ENCODE measurements around the gene GABRB1. TPM values are rescaled to one million over a fixed set of nuclear protein-coding genes. Genes with fewer than 3 reads are reported as not detected.

GABRB1 gene
- polyA plus RNA-seq, 3 donors = not detected

- Histone ChIP-seq H3K4me3 (replicated peaks in 1 of 3; ENCODE audit: low read depth in 2 of 3, low read length in 3 of 3) (peak overlapping the region in 1 of 3 experiments; percentile 7), H3K9me3 (replicated peaks in 1 of 2; ENCODE audit: control insufficient read depth in 1 of 2, insufficient read depth in 1 of 2, low read length in 2 of 2) (no peaks in the 10 kb centered on the region), H2AFZ (ENCODE audit: insufficient read depth, low read depth, low read length, poor library complexity, severe bottlenecking) (peak overlapping the region; percentile 48), H3K27me3 (ENCODE audit: control insufficient read depth in 2 of 2, insufficient read depth in 2 of 2, low read length in 2 of 2) (no peaks in the 10 kb centered on the region), H3K79me2 (ENCODE audit: insufficient read depth, low read length) (no peaks in the 10 kb centered on the region), H3K36me3 (replicated peaks in 1 of 2; ENCODE audit: control insufficient read depth in 1 of 2, insufficient read depth in 2 of 2, low read length in 2 of 2) (no peaks in the 10 kb centered on the region), H4K20me1 (ENCODE audit: insufficient read depth, low read length) (no peaks in the 10 kb centered on the region), H3K4me1 (ENCODE audit: control insufficient read depth in 1 of 2, insufficient read depth in 2 of 2, low read length in 2 of 2) (peaks cover 12 to 30% of the 10 kb centered on the region in 2 donors), H3K4me2 (replicated peaks; ENCODE audit: extremely low read depth, low read length, poor library complexity, severe bottlenecking) (peak overlapping the region; percentile 24), H3K9ac (ENCODE audit: insufficient read depth, low read length, poor library complexity, severe bottlenecking) (no peak overlapping the region), H3K27ac (ENCODE audit: low read depth in 1 of 2, low read length in 2 of 2) (peak overlapping the region in 1 of 2 donors; percentile 71)
- Mint-ChIP-seq H3K4me3 (peak overlapping the region in 1 of 2 donors; percentile 12), H3K4me1 (peaks cover 32% of the 10 kb centered on the region), H3K36me3 (no peaks in the 10 kb centered on the region), H3K27me3 (ENCODE audit: low read depth in 3 of 3) (no peaks in the 10 kb centered on the region), H3K27ac (peak overlapping the region in 6 of 7 donors; percentile 43 to 79 (median 68)), H3K9me3 (peaks cover 0 to 2% (median 0%) of the 10 kb centered on the region in 7 donors)
- peak in 1 of 3 donors; percentile 12 for DNase-seq
- no peak for TF ChIP-seq CTCF (IDR thresholded peaks at IDR 0.05)
- 67% methylated on average over 3 of the region's 3 CpGs for WGBS (ENCODE audit: insufficient coverage)
- intact Hi-C loops (cut with micrococcal nuclease) = no loop called here
Observed at GRCh38 chr4:47473141-47473750, 441.9 kb downstream of the GABRB1 start.

DNA sequence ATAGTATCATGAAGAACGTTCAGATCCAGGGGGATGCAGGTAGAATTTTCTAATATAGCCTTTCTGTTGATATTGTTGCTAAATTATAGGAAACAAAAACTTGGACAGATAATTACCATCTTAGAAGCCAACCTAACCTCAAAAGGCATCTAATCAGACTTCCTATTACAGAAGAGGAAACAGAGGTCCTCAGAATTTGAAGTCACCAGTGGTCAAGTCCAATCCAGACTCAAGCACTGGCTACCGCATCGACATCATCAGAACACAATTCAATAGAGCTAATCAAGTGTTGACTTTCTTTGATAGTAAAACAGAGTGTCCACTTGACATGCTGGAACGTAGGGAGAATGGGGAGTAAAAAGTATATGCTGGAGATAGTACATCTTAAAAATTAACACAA, 443.4 kb downstream of the GABRB1 start:
- no peaks in the 10 kb centered on the region for H3K36me3 Mint-ChIP-seq
- H2AFZ ChIP-seq (ENCODE audit: insufficient read depth, low read depth, low read length, poor library complexity, severe bottlenecking) = no peak overlapping the region
- WGBS (ENCODE audit: insufficient coverage) = no CpG with 5 or more reads among the region's 4 CpGs

More for the DNA sequence above, 443.4 kb downstream of the GABRB1 start:
- Histone ChIP-seq H3K4me1 (ENCODE audit: control insufficient read depth in 1 of 2, insufficient read depth in 2 of 2, low read length in 2 of 2) (peaks cover 12 to 30% of the 10 kb centered on the region in 2 donors), H3K9ac (ENCODE audit: insufficient read depth, low read length, poor library complexity, severe bottlenecking) (no peak overlapping the region), H3K9me3 (replicated peaks in 1 of 2; ENCODE audit: control insufficient read depth in 1 of 2, insufficient read depth in 1 of 2, low read length in 2 of 2) (no peaks in the 10 kb centered on the region), H3K79me2 (ENCODE audit: insufficient read depth, low read length) (no peaks in the 10 kb centered on the region), H4K20me1 (ENCODE audit: insufficient read depth, low read length) (no peaks in the 10 kb centered on the region), H3K4me3 (replicated peaks in 1 of 3; ENCODE audit: low read depth in 2 of 3, low read length in 3 of 3) (no peak overlapping the region), H3K27ac (ENCODE audit: low read depth in 1 of 2, low read length in 2 of 2) (no peak overlapping the region), H3K27me3 (ENCODE audit: control insufficient read depth in 2 of 2, insufficient read depth in 2 of 2, low read length in 2 of 2) (no peaks in the 10 kb centered on the region), H3K4me2 (replicated peaks; ENCODE audit: extremely low read depth, low read length, poor library complexity, severe bottlenecking) (no peak overlapping the region), H3K36me3 (replicated peaks in 1 of 2; ENCODE audit: control insufficient read depth in 1 of 2, insufficient read depth in 2 of 2, low read length in 2 of 2) (no peaks in the 10 kb centered on the region)
- no peaks in the 10 kb centered on the region for H3K27me3 Mint-ChIP-seq (ENCODE audit: low read depth in 3 of 3)
- H3K4me3 Mint-ChIP-seq = no peak overlapping the region
- H3K27ac Mint-ChIP-seq = no peak overlapping the region
- peaks cover 32% of the 10 kb centered on the region for H3K4me1 Mint-ChIP-seq
- intact Hi-C loops (cut with micrococcal nuclease) = no loop called here
- DNase-seq = no peak
- peaks cover 0 to 2% (median 0%) of the 10 kb centered on the region in 7 donors for H3K9me3 Mint-ChIP-seq
- no peak for TF ChIP-seq CTCF (IDR thresholded peaks at IDR 0.05)
